ENCODE data around the gene LY6G6D. TPM values are rescaled to one million over a fixed set of nuclear protein-coding genes. Genes with fewer than 3 reads are reported as not detected.

LY6G6D gene
- total RNA-seq, 1 experiment from 2014 or later = not detected

DNA sequence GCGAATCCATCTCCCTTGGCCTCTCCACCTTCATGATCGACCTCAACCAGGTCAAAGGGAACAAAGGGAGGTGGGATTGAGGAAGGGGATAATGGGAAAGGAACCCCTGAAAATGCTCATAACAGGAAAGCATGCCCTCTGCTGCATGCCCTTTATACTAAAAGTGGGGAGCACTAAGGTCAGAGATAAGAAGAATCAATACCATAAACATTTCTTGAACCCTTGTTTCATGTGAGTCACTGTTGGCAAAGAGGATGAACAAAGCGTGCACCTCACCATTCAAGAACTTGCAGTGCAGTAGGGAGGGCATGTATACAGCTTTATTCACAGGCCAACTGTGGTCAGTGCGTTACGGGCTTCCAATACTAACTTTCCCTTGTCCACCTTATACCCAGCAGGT is 45.6 kb downstream of the LY6G6D start:
- Mint-ChIP-seq H3K36me3 (ENCODE audit: insufficient read depth in 1 of 3, low read depth in 3 of 3) (peaks cover 13 to 49% (median 34%) of the 10 kb centered on the region in 3 experiments), H3K9me3 (no peaks in the 10 kb centered on the region), H3K27me3 (ENCODE audit: low read depth) (no peaks in the 10 kb centered on the region; the same call in 1 of the 2 replicates), H3K4me3 (no peak overlapping the region), H3K4me1 (peaks cover 16 to 20% of the 10 kb centered on the region in 2 experiments), H3K27ac (no peak overlapping the region)
- Histone ChIP-seq H4K8ac (replicated peaks; ENCODE audit: insufficient read length, low read depth, low read length) (no peak overlapping the region), H3K23me2 (ENCODE audit: insufficient read length, low read depth, low read length, poor library complexity, severe bottlenecking) (no peaks in the 10 kb centered on the region), H3K9me3 (ENCODE audit: control insufficient read depth, low read depth, low read length) (no peaks in the 10 kb centered on the region), H3K79me2 (ENCODE audit: insufficient read depth, low read length) (no peaks in the 10 kb centered on the region), H3K18ac (ENCODE audit: insufficient read length, low read depth, low read length) (no peak overlapping the region), H3K4me2 (ENCODE audit: insufficient read depth, insufficient read length, low read length) (no peak overlapping the region), H3K14ac (ENCODE audit: insufficient read depth, low read length) (no peak overlapping the region), H2AFZ (ENCODE audit: low read length) (no peak overlapping the region), H3K9ac (ENCODE audit: extremely low read depth, insufficient read length, low read length) (no peak overlapping the region), H2AK5ac (ENCODE audit: insufficient read length, low read length) (no peak overlapping the region), H2BK5ac (ENCODE audit: insufficient read length, low read length) (no peak overlapping the region), H3K27me3 (ENCODE audit: insufficient read depth, low read length) (no peaks in the 10 kb centered on the region), H2BK20ac (ENCODE audit: low read depth, low read length, poor library complexity, severe bottlenecking) (no peak overlapping the region), H2BK12ac (ENCODE audit: insufficient read length, low read depth, low read length) (no peak overlapping the region), H3K56ac (ENCODE audit: insufficient read length, low read depth, low read length) (no peak overlapping the region), H4K20me1 (ENCODE audit: control insufficient read depth, insufficient read depth, insufficient read length) (no peaks in the 10 kb centered on the region), H3K4ac (ENCODE audit: low read depth, low read length) (no peak overlapping the region), H3T11ph (ENCODE audit: low read length) (no peak overlapping the region), H4K5ac (ENCODE audit: insufficient read length, low read depth, low read length) (no peak overlapping the region), H3K4me1 (ENCODE audit: insufficient read depth, low read length) (no peaks in the 10 kb centered on the region), H2BK15ac (ENCODE audit: low read depth, low read length) (peak overlapping the region; percentile 71; the same call in 1 of the 2 replicates), H4K91ac (ENCODE audit: insufficient read length, low read depth, low read length) (no peak overlapping the region), H3K23ac (ENCODE audit: insufficient read length, low read depth, low read length) (no peak overlapping the region), H2BK120ac (ENCODE audit: low read depth, low read length, poor library complexity, severe bottlenecking) (no peak overlapping the region), H3K79me1 (ENCODE audit: insufficient read depth, low read depth, low read length, poor library complexity, severe bottlenecking) (no peaks in the 10 kb centered on the region), H3K27ac (ENCODE audit: insufficient read length, low read depth, low read length) (no peak overlapping the region)
- WGBS (ENCODE audit: extremely low coverage, insufficient read length, low lambda C conversion rate) = no CpG with 5 or more reads among the region's 5 CpGs
- TF ChIP-seq, protein P1, sequence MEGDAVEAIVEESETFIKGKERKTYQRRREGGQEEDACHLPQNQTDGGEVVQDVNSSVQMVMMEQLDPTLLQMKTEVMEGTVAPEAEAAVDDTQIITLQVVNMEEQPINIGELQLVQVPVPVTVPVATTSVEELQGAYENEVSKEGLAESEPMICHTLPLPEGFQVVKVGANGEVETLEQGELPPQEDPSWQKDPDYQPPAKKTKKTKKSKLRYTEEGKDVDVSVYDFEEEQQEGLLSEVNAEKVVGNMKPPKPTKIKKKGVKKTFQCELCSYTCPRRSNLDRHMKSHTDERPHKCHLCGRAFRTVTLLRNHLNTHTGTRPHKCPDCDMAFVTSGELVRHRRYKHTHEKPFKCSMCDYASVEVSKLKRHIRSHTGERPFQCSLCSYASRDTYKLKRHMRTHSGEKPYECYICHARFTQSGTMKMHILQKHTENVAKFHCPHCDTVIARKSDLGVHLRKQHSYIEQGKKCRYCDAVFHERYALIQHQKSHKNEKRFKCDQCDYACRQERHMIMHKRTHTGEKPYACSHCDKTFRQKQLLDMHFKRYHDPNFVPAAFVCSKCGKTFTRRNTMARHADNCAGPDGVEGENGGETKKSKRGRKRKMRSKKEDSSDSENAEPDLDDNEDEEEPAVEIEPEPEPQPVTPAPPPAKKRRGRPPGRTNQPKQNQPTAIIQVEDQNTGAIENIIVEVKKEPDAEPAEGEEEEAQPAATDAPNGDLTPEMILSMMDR (conservative IDR thresholded peaks at IDR 0.05) = no peak
- DNase-seq = no peak
